Stimulated activated CD8-positive, alpha-beta memory T cell treated with anti-CD3 and anti-CD28 coated beads, Interleukin-15, amount 100 ng/mL, for 1 hour (primary cell): ENCODE data around the gene CCL22.
"Not testable (repeated sequence)": the region's sequence is repeated elsewhere in the genome, so short reads cannot be mapped to it uniquely, and the experiment has no call there.

Experiments
- DNase-seq: peaks from one replicate; pipeline ENCODE4 v3.0.0-alpha.2; 2020; ENCODE audit warnings: low read depth

The CCL22 gene

DNA sequence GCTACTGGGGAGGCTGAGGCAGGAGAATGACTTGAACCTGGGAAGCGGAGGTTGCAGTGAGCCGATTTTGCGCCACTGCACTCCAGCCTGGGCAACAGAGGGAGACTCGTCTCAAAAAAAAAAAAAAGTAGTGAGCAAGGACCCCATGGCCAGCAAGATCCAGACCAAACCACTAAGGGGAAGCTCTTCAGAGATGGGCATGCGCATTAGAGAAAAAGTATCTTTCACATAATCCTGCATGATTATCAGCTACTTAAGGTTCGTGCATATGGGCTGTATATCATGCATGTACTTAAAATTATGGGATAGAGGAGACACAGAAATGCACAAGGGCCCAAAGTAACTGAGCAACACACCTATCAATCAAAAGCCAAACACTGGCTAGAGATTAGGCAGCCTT lies 10.7 kb upstream of the CCL22 start:
- no peak for DNase-seq

DNA sequence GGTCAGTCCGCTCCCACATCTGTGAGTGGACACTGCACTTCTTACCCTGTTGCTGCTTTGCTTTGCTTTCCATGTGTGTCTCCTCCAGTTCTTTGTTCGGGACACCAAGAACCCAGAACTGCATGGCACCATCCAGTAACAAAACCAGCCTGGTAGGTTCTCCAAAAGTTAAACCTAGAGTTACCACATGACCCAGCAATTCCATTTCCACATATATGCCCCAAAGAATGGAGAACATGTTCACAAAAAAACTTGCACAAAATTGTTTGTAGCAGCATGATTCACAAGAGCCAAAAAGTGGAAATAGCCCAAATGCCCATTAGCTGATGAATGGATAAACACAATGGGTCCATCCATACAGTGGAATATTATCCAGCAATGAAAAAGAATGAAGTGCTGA lies 10.3 kb upstream of the CCL22 start:
- DNase-seq, result no peak

DNA sequence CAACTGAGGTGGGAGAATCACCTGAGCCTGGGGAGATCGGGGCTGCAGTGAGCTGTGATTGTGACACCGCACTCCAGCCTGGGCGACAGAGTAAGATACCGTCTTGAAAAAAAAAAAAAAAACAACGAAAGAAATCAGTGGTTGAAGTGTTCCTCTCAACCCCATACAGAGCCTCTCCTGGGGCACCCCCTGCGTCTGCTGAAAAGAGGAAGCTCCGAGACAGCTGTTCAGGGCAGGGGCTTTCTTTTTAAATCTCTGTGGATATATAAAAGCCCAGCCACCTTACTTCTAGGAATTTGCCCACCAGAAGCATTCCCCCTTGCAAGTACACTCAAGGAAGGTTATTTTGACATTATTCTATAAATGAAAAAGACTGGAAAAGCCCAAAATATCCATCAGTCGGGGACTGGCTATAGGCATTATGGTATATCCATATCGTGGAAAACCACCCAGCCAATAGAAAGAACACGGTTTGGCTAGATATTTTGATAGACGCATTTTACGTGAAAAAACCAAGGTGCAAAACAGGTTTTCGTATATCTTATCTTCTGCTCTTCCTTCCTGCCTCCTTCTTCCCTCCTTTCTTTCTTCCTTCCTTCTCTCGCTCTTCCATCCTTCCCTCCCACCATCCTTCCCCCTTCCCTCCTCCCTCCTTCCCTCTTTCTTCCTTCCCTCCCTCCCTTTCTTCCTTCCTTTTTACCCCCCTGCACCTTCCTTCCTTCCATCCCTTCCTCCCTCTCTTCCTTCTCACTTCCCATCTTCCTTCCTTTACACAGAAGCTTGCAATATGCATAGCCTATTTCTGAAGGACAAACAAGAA lies 9.2 kb upstream of the CCL22 start:
- no peak for DNase-seq

DNA sequence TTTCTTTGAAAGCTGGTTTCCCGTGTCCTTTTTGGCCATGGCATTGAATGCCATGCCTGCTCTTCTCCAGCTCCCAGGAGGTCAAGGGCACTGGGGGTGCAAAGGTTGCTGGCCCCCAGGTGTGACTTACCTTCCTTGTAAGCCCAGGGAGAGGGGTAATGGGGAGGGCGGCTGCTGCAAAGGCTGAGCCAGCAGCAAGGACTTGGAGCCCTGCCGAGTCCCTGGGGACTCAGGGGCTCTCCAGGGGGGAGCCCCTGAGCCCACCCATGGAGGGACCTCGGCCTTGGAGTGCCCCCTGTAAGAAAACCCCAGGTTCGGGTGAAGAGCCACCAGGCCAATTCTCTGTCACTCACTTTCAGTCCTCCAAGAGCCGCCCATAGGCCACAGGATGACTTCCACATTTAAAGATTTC lies 5.9 kb upstream of the CCL22 start:
- no peak for DNase-seq

DNA sequence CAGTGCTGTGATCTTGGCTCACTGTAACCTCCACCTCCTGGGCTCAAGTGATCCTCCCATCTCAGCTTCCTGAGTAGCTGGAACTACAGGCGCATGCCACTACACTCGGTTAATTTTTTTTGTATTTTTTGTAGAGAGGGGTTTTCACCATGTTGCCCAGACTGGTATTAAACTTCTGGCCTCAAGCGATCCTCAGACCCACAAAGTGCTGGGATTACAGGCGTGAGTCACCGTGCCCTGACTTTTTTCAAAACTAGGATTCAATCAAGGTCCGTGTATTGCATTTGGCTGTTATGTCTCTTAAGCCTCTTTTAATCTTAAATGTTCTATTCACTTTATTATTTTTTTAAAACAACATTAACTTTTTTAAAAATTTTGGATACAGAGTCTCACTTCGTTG lies 4.3 kb upstream of the CCL22 start:
- DNase-seq, result no peak

DNA sequence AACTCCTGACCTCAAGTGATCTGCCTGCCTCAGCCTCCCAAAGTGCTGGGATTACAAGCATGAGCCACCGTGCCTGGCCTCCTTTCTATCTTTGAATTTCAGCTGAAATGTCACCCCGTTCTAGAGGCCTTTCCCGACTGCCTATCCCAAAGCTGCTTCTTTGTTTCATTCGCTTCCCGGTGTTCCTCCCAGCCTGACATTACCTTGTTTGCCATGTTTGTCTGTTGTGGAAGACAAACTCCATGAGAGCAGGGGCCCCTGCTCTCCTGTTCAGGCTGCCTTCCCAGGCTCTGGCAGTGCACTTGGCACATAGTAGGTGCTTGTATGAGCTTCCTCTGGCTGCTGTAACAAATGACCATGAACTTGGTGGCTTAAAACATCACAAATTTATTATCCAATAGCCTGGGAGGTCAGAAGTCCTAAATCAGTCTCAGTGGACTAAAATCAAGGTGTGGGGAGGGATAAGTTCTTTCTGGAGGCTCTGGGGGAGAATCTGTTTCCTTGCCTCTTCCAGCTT lies 2.6 kb upstream of the CCL22 start:
- no peak for DNase-seq

DNA sequence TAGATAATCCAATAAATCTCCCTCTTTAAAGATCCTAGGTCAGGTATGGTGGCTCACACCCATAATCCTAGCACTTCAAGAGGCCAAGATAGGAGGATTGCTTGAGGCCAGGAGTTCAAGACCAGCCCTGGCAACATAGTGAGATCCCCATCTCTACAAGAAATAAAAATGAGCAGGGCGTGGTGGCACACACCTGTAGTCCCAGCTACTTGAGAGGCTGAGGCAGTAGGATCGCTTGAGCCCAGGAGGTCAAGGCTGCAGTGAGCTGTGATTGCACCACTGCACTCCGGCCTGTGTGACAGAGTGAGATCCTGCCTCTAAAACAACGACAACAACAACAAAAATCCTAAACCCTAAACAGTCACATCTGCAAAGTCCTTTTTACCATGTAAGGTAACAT lies 2.0 kb upstream of the CCL22 start:
- no peak for DNase-seq

DNA sequence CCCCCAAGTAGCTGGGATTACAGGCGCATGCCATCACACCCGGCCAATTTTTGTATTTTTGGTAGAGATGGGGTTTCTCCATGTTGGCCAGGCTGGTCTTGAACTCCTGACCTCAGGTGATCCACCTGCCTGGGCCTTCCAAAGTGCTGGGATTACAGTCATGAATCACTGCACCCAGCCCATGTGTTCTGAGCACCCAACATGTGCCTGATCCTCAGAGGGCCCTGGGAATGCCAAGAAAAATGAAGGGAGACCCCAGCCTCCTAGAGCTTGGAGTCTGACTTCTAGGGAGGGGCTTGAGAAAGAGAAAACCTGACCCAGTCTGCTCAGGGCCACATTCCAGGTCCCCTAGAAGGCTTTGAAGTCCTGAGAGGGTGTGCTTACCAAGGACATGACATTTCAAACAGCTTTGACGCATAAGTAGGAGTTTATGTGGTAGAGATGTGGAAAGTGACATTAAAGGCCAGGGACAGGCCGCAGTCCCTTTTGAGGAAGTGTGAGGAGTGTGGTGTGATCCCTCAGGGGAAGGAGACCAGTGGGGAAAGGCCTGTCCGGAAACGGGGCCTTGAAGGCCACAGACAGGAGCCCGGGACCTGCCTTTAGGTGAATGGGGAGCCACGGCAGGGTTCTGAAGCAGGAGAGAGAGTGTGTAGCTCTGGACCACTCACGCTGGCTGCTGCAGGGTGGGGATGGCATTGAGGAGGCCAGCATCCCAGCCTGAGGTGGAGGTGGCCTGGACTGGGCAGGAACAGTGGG lies 1.1 kb upstream of the CCL22 start:
- no peak for DNase-seq

DNA sequence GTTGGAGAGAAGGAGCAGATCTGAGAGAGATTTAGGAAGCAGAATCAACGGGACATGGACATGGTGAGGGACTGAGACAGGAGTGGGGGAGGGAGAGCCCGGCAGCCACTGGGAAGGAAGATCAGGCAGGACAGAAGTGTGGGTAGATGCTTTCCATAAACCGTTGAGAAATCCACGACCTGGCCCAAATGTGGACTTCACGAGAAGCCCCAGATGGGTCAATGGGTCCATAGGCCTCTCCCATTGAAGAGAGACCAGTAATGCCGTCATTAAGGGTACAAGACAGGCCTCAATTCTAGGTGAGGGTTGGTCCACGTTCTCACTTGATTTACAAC lies 530 bp upstream of the CCL22 start:
- no peak for DNase-seq

DNA sequence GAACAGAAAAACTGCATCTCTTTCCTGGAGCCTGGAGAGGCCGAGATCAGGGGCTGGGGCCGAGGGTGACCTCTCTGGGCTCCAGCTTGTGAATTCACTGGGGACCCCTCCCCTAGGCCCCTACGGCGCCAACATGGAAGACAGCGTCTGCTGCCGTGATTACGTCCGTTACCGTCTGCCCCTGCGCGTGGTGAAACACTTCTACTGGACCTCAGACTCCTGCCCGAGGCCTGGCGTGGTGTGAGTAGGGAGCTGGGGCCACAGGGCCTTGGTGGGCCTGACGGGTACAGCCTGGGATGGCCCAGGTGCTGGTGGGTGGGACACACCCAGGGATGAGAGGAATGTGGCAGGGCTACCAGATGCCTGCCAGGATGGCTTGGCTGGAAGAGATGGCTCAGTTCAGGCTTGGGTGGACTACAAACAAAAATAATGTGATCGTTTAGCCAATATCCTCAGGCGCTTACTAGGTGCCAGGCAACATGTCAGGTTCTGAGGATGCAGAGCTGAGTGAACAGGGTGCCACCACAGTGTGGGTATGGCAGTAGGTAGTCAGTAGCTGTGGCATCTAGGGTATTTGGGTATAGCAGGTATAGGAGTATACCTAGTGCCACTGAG lies 1.8 kb downstream of the CCL22 start:
- no peak for DNase-seq

DNA sequence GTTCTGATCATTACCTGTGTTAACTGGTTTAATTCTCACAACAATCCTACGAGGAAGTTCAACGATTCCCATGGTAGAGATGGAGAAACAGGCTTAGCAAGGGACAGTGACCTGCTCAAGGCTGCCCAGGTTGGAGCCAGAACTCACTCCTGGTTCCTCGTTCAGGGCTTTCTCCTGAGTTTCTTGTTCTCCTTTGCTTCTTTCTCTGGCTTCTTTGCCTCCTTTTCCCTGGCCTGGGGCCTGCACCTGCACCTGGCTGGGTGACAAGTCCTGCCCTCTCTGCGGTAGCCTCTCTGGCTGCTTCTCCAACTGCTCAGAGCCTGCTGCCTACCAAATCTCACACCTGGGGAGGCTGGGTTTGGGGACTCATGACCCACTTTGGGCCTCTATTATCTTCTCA lies 2.8 kb downstream of the CCL22 start:
- DNase-seq, result no peak

DNA sequence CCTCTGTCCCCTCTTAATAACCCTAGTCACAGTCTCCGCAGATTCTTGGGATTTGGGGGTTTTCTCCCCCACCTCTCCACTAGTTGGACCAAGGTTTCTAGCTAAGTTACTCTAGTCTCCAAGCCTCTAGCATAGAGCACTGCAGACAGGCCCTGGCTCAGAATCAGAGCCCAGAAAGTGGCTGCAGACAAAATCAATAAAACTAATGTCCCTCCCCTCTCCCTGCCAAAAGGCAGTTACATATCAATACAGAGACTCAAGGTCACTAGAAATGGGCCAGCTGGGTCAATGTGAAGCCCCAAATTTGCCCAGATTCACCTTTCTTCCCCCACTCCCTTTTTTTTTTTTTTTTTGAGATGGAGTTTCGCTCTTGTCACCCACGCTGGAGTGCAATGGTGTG lies 5.6 kb downstream of the CCL22 start:
- DNase-seq, result no peak

DNA sequence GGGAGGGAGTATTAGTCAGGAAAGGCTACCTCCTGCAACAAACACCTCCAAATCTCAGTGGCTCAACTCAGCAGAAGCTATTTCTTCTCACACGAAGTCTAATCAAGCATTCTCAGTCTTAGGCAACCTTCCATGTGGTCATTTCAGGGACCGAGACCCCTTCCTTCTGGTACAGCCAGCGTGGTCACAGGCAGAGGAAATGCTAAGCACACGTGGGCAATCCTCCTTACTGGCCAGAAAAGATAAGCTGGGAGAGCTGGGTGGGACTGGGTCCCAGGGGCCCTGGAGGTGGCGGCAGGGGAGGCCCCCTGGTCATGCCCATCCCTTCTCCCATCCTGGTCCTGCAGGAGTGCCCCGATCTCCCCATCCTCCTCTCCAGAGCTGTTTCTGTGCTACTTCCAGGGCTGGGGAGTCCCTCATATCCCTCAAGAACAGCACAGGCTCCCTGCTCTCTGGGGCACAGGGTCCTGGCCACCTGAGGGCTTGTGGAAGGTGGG lies 8.0 kb downstream of the CCL22 start:
- DNase-seq, result no peak

DNA sequence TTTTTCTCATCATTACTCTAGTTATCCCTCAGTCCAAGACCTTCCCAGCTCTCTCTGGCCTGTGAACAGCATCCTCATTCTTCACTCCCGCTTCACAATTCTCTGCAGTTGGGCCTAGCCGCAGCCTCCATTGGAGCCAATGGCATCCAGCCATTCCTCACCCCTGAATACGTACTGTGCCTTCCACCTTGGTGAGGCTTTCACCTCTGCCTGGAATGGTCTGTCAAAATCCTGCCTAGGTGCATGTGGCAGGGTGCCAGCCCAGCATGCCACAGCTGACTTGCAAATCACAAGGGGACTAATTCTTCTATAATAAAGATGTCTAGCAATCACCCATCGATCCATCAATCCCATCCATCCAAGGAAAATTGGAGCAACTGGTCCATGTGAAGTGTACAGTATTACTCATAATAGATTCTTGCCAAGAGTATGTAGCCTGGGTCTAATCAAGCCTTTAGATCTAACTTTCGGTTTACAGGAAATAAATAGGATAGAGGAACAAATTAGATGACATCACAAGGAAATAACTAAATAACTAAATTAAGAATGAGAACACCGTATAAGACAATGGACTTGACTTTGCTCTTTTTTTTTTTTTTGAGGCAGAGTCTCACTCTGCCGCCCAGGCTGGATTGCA lies 8.7 kb downstream of the CCL22 start:
- no peak for DNase-seq

DNA sequence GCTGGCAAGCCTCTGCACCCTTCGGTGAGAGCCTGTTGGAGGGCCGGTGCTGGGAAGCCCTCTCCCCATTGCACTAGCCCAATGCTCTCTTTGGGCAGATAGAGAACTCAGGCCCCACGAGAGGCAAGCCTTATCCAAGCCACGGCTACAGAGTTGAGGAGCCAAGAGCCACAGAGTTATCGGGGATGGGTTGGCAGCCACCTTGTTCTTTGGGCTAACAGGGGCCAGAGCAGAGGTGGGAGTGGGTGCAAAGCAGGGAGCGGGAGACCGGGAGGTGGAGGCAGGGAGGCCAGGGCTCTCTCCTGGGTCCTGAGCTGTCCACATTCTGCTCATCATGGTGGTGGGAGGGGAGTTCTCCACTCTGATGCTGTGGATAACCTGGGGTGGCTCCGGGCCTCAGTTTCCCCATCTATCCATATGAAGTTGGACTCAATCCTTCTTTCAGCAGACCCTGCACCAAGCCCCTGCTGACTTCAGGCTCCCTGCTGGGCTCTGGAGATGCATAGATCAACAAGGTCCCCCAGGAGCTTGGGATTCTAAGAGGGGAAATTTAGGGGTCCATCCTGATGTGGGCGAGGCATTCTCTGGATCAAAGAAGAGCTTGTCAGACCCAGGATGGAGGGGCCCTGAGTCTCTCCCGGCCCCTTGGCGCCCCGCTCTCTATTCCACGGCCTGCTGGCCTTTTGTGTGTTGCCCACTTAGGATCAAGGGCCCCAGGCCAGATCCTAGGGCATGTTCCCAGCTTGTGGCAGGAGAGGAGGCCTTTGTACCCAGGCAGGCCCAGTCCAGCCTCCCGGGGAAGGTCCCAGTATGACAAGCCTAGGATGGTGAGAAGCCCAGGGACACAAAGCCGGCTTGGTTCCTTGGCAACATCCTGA lies 13.2 kb downstream of the CCL22 start:
- no peak for DNase-seq

DNA sequence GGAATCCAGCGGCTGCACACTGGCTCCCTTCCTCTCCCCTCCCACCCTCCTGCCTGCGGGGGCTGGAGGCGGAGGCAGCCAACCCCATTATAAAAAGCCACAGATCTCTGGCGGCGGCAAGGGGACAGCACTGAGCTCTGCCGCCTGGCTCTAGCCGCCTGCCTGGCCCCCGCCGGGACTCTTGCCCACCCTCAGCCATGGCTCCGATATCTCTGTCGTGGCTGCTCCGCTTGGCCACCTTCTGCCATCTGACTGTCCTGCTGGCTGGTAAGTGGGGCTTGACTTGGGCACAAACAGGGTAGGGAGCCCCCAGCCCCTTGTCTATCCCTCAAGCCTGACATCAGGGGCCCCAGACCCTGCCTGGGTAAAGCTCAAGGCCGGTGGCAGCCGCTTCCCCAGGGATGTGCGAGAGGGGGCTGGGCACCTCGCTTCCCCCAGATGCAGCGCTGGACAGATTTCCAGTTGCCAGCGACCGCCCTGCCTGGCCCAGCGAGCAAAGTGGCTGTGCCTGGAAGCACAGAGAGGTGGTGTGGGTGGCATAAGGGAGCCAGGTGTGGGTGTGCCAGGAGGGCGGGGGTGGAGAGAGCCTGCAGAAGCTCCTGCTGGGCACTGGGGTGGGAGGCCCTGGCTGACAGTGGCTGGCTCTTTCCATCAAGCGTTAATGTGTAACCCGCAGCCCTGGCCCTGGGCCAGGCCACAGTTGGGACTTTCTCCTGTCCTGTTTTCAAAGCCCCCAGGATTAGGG lies 14.0 kb downstream of the CCL22 start, which contains the start of gene CX3CL1:
Gene CX3CL1 (plus strand): TSS at position 119 of the 745 bp plus-strand sequence. CDS start 79 bp downstream, at position 198.
- DNase-seq, result no peak

DNA sequence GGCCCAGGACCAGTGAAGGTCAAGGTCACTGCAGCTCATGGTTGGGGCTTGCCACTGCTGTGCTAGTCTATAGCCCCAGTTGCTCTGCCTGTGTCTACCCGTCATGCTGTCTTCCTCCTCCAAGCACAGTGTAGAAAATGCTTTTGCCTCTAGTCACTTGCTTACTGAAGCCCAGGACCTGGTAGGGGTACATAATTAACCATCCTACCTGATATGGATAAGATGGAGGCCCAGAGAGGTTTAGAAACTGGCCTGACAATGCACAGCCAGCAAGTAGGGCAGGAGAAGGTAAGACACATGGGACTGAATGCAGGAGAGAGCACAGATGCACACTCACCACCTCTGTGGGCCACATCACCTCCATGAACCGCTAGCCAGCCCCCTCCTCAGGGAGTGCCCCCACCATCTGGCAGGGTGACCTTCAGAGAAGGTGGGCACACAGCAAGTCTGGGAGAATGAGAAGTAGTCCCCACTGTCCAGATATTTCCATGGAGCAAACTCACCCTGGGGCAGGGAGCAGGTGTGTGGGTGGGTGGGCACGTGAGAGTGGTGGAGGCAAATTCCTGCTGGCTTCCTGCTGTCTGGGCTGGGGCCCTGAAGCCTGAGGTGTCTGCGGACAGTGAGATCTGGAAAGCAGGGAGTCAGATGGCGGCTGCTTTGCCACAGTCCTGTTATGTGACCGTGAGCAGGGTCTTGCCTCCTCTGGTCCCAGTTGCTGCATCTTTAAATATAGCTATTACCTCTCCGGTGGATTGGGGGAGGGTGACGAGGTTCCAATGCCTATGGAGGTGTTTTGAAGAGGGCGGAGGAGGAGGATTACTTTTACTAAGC lies 14.7 kb downstream of the CCL22 start:
- DNase-seq, result no peak

DNA sequence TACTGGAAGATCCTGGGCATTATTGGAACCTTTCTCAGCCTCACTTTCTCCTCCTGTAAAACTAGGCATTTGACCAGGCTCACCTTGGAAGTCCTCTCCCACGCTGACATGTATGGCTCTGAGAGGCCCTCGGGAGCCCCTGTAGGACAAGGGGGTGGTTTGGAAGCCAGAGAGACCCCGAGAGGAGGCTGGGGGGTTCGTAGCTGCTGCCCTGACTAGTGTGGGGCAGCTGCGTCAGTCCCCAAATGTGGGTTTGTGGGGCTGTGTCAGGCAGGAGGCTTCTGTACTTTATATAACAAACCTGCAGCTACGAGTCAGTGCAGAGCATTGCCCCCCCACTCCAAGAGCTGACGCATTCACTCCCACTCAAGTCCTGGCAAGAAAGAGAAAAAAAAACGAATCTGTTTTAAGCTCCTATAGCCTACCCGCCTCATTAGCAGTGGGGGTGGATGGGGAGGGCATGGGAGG lies 15.5 kb downstream of the CCL22 start:
- DNase-seq, result no peak

DNA sequence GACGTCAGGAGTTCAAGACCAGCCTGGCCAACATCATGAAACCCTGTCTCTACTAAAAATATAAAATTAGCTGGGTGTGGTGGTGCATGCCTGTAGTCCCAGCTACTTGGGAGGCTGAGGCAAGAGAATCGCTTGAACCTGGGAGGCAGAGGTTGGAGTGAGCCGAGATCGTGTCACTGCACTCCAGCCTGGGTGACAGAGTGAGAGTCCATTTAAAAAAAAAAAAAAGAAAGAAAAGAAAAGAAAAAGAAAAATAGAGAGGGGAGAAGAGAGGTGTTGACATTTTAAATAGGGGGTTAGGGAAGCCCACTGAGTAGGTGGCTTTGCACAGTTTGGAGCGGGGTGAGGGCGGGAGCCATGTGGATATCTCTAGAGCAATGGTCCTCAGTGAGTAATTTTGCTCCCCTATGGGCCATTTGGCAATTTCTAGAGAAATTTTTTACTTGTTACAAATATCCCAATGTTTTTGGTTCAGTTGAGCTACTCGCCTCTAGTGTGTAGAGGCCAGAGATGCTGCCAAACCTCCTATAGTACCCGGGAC lies 16.4 kb downstream of the CCL22 start:
- DNase-seq, result not testable (repeated sequence)
